Activated CD8-positive, alpha-beta memory T cell treated with anti-CD3 and anti-CD28 coated beads, Interleukin-2, amount 50 U/mL, for 24 hours (primary cell): ENCODE measurements around the gene PCBP2.
"Not testable (repeated sequence)": the region's sequence is repeated elsewhere in the genome, so short reads cannot be mapped to it uniquely, and the experiment has no call there.

Source experiments
- DNase-seq: peaks from one replicate; pipeline ENCODE4 v3.0.0-alpha.2; 2020; ENCODE audit errors: extremely low read depth

The PCBP2 gene

GRCh38 chr12:53472056-53472582 lies 20.2 kb downstream of the PCBP2 start:
- DNase-seq = no peak

- no peak for DNase-seq
Measured at GRCh38 chr12:53474077-53474476, 22.2 kb downstream of the PCBP2 start.

- DNase-seq = no peak
Measured at GRCh38 chr12:53474819-53475218, 22.9 kb downstream of the PCBP2 start.

- DNase-seq = no peak
Measured at GRCh38 chr12:53476769-53477209, 24.9 kb downstream of the PCBP2 start.

- no peak for DNase-seq
Measured at GRCh38 chr12:53478865-53479264, 27.0 kb downstream of the PCBP2 start.

- no peak for DNase-seq
Measured at GRCh38 chr12:53479331-53479730, 27.4 kb downstream of the PCBP2 start.

- DNase-seq = no peak
Measured at GRCh38 chr12:53480491-53481442, 28.9 kb downstream of the PCBP2 start.

- not testable (repeated sequence) for DNase-seq
Measured at GRCh38 chr12:53481458-53481857, 29.6 kb downstream of the PCBP2 start.

GRCh38 chr12:53481939-53482586 lies 30.2 kb downstream of the PCBP2 start:
- DNase-seq = no peak

GRCh38 chr12:53482626-53483168 lies 30.8 kb downstream of the PCBP2 start:
- DNase-seq = no peak

- DNase-seq = no peak
Measured at GRCh38 chr12:53483225-53483978, 31.5 kb downstream of the PCBP2 start.

- DNase-seq = no peak
Measured at GRCh38 chr12:53483979-53484377, 32.1 kb downstream of the PCBP2 start.

- no peak for DNase-seq
Measured at GRCh38 chr12:53484686-53485575, 33.0 kb downstream of the PCBP2 start.

GRCh38 chr12:53485955-53486735 lies 34.2 kb downstream of the PCBP2 start:
- DNase-seq = no peak

GRCh38 chr12:53486736-53487487 lies 35.0 kb downstream of the PCBP2 start:
- no peak for DNase-seq

GRCh38 chr12:53489242-53489864 lies 37.5 kb downstream of the PCBP2 start:
- no peak for DNase-seq

- no peak for DNase-seq
Measured at GRCh38 chr12:53492188-53492587, 40.3 kb downstream of the PCBP2 start.

- peak; percentile 60 for DNase-seq
Measured at GRCh38 chr12:53492830-53493609, 41.1 kb downstream of the PCBP2 start.
